Calu3 (cell line): ENCODE data around the gene L1TD1. TPM values are rescaled to one million over a fixed set of nuclear protein-coding genes. Genes with fewer than 3 reads are reported as not detected.

Source experiments
- BruUV-seq: library from RNA; stranded (reverse); fragments of 400-500 nt; replicated peaks from 2 replicates; lab custom pipeline; 2021; lab: Mats Ljungman, UMichigan
- CTCF ChIA-PET: fragments of 300-600 bp; sonication (Branson Sonifier 250); formaldehyde crosslinking; loops from one replicate; lab custom pipeline; 2022; ENCODE audit warnings: antibody characterized with exemption; lab: Charles Lee
- DNase-seq: peaks from one replicate; pipeline ENCODE4 v3.0.0; 2022
- H3K27ac Mint-ChIP-seq: one replicate; pipeline ENCODE4 v1.8.0; 2022; ENCODE audit warnings: mixed read lengths; ENCODE audit not compliant: unreplicated experiment
- H3K27me3 Mint-ChIP-seq: one replicate; pipeline ENCODE4 v1.8.0; 2022; ENCODE audit warnings: mixed read lengths; ENCODE audit not compliant: unreplicated experiment
- H3K36me3 Mint-ChIP-seq: one replicate; pipeline ENCODE4 v1.8.0; 2022; ENCODE audit warnings: mild to moderate bottlenecking, moderate library complexity, mixed read lengths; ENCODE audit not compliant: insufficient read depth, unreplicated experiment
- H3K4me1 Mint-ChIP-seq: one replicate; pipeline ENCODE4 v1.8.0; 2022; ENCODE audit warnings: mild to moderate bottlenecking, low read depth, mixed read lengths; ENCODE audit not compliant: unreplicated experiment
- H3K4me3 Mint-ChIP-seq: one replicate; pipeline ENCODE4 v1.8.0; 2022; ENCODE audit warnings: mild to moderate bottlenecking, low read depth, moderate library complexity, mixed read lengths; ENCODE audit not compliant: unreplicated experiment
- H3K9me3 Mint-ChIP-seq: one replicate; pipeline ENCODE4 v1.8.0; 2022; ENCODE audit warnings: low read depth, mixed read lengths; ENCODE audit not compliant: unreplicated experiment
- intact Hi-C: fragments of 100-400 bp; cut with micrococcal nuclease; formaldehyde crosslinking; loops from one replicate; pipeline ENCODE4 v1.10.0; 2022; ENCODE audit not compliant: unreplicated experiment
- total RNA-seq: library from RNA; stranded (reverse); gene quantifications from 2 replicates; pipeline ENCODE4 v1.2.3, GENCODE V29; 2022
- TF ChIP-seq, protein P1 (sequence below): fragments of 200-600 bp; IDR thresholded peaks from one replicate; pipeline ENCODE4 v1.8.0; 2022; ENCODE audit warnings: antibody characterized with exemption; ENCODE audit not compliant: unreplicated experiment

L1TD1 gene
- total RNA-seq, 1 experiment from 2014 or later: not detected

DNA sequence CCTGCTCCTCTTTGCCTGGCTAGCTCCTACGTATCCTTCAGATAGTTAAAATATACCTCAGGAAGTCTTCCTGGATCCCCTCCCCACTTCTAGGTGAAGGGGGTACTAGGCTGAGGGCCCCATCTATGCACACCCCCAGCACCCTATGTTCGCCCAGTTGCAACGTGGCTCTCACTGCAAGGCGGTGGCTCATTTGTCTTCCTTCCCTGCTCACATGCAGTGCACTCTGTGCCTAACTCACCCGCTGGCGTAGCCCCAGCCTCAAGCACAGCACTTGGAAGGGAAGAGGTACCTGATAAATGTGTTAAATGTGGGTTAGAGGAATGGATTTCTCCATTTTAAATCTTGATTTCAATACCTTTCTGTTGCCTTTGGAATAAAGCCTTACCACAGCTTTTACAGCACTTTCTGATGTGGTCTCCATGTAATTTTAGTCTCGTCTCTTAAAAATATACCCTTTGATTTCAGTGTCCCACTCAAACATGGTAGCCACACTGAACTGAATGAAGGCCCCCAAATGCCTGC, 39.3 kb downstream of the L1TD1 start:
- intact Hi-C loops: no loop called here
- Mint-ChIP-seq H3K27me3 (no peaks in the 10 kb centered on the region), H3K36me3 (no peaks in the 10 kb centered on the region), H3K9me3 (no peaks in the 10 kb centered on the region), H3K27ac (no peak overlapping the region), H3K4me1 (peaks cover 16% of the 10 kb centered on the region), H3K4me3 (no peak overlapping the region)
- no TSS peak for BruUV-seq
- TF ChIP-seq, protein P1, sequence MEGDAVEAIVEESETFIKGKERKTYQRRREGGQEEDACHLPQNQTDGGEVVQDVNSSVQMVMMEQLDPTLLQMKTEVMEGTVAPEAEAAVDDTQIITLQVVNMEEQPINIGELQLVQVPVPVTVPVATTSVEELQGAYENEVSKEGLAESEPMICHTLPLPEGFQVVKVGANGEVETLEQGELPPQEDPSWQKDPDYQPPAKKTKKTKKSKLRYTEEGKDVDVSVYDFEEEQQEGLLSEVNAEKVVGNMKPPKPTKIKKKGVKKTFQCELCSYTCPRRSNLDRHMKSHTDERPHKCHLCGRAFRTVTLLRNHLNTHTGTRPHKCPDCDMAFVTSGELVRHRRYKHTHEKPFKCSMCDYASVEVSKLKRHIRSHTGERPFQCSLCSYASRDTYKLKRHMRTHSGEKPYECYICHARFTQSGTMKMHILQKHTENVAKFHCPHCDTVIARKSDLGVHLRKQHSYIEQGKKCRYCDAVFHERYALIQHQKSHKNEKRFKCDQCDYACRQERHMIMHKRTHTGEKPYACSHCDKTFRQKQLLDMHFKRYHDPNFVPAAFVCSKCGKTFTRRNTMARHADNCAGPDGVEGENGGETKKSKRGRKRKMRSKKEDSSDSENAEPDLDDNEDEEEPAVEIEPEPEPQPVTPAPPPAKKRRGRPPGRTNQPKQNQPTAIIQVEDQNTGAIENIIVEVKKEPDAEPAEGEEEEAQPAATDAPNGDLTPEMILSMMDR: no peak
- CTCF ChIA-PET: no interaction called here
- DNase-seq: no peak

DNA sequence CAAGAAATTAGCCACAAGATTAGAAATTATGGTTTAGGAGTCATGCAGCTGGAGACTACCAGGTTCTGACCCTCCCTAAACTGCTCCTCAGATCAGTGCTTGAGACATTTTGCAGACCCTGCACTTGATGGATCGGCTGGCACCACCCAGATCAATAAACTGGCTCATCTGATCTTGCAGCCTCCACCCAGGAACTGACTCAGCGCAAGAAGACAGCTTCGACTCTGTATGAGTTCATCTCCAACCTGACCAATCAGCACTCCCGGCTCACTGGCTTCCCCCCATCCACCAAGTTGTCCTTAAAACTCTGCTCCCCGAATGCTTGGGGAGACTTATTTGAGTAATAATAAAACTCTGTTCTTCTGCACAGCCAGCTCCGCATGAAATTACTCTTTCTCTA, 40.0 kb downstream of the L1TD1 start:
- BruUV-seq: no TSS peak
- Mint-ChIP-seq H3K27ac (no peak overlapping the region), H3K36me3 (no peaks in the 10 kb centered on the region), H3K4me1 (peaks cover 16% of the 10 kb centered on the region), H3K4me3 (no peak overlapping the region), H3K9me3 (no peaks in the 10 kb centered on the region), H3K27me3 (no peaks in the 10 kb centered on the region)
- no peak for DNase-seq
- TF ChIP-seq, protein P1: no peak
- intact Hi-C loops: no loop called here
- CTCF ChIA-PET: no interaction called here

DNA sequence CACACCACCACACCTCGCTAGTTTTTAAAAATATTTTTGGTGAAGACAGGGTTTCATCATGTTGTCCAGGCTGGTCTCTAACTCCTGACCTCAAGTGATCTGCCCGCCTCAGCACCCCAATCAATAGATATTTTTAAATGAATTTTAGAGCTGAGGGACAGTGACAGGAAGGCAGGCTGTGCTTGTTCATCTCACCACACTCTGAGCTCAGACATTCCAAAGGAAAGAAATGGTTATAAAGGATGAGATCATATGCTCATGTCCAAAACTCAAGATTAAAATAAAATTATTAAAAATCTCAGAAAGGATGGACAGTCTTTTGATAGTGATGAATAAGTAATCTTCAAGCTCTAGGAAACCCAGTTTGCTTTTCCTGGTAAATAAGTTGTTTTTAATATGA, 40.9 kb downstream of the L1TD1 start:
- TF ChIP-seq, protein P1: no peak
- no TSS peak for BruUV-seq
- H3K4me3 Mint-ChIP-seq: no peak overlapping the region
- H3K27ac Mint-ChIP-seq: no peak overlapping the region
- H3K9me3 Mint-ChIP-seq: no peaks in the 10 kb centered on the region
- H3K4me1 Mint-ChIP-seq: peaks cover 12% of the 10 kb centered on the region
- no peaks in the 10 kb centered on the region for H3K27me3 Mint-ChIP-seq
- CTCF ChIA-PET: no interaction called here
- DNase-seq: no peak
- H3K36me3 Mint-ChIP-seq: no peaks in the 10 kb centered on the region
- intact Hi-C loops: no loop called here

DNA sequence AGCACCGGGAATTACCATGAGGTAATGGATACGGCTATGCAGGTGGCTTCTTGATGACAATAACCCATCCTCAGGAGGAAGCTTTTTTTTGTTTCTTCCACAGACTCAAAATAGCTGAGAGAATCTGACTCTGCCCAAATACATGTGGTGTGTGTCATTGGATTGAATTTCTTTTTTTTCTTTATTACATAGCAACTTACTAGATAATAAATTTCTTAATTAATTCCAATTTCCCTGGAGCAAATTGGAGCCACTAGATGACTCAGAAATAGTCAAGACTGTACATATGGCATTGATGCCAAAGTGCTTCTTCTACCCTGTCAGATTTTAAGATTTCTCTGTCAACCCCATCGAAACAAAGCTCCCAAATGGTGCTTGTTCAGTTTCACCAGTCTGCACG, 42.7 kb downstream of the L1TD1 start:
- DNase-seq: no peak
- intact Hi-C loops: no loop called here
- H3K4me3 Mint-ChIP-seq: no peak overlapping the region
- H3K36me3 Mint-ChIP-seq: no peaks in the 10 kb centered on the region
- TF ChIP-seq, protein P1: no peak
- H3K27ac Mint-ChIP-seq: no peak overlapping the region
- BruUV-seq: no TSS peak
- H3K9me3 Mint-ChIP-seq: no peaks in the 10 kb centered on the region
- H3K27me3 Mint-ChIP-seq: peaks cover 11% of the 10 kb centered on the region
- CTCF ChIA-PET: no interaction called here
- H3K4me1 Mint-ChIP-seq: peaks cover 19% of the 10 kb centered on the region
